ENCODE results near the gene SARDH. TPM values are rescaled to one million over a fixed set of nuclear protein-coding genes. Genes with fewer than 3 reads are reported as not detected.

Gene SARDH
- total and polyA plus RNA-seq, 2 experiments from 2014 or later, result 6.0 to 16.9 TPM

DNA sequence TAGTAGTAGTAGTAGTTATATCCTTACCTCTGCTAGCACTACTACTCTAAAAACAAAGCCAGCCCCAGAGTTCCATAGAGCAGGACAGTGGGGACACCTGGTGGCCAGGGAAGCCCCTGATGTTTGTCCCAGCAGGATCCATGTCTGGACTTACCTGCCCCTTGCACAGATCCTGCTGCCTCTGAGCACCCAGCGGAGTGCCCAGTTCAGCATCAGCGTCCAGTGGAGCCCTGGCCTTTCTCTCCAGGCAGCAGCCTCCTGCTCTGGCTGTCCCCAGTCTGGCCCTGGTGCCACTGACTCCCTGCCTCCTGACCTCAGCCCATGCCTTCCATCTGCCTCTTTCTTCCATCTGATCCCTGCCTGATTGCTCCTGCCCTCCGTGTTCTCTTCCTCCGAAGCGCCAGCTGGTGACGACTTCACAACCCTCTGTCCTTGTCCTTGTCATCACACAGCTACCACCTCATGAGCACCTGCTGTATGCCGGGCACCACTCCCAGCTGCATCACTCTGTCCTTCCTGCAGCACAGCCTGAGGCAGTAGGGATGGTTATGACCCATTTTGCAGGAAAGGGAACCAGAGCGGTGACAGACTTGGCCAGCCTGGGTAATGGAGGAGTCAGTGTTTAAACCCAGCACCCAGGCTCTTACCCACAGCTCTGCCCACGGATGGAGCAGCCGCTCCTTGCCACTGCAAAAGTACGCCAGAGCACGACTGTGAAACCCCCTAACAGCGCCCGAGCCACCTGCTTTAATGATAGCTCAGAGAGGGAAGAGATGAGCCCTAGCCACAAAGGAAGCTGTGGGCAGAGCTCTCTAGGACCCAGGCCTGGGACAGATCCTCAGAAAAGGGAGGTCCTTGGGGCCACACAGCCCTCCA lies 11.5 kb downstream of the SARDH start:
- no peaks in the 10 kb centered on the region for H3K4me1 ChIP-seq (ENCODE audit: low read depth)
- H3K27ac ChIP-seq, result no peak overlapping the region
- peak; percentile 65 for TF ChIP-seq CTCF (IDR thresholded peaks at IDR 0.05; ENCODE audit: low read depth, low read length)
- H3K36me3 ChIP-seq, result no peaks in the 10 kb centered on the region
- no peaks in the 10 kb centered on the region for H3K9me3 ChIP-seq (ENCODE audit: low read depth)
- DNase-seq (ENCODE audit: low read depth in 1 of 2, low spot score in 1 of 2), result peak; percentile 71 to 77
- H3K27me3 ChIP-seq, result no peaks in the 10 kb centered on the region
- H3K4me3 ChIP-seq, result no peak overlapping the region

GRCh38 chr9:133725886-133726285 lies 12.3 kb downstream of the SARDH start:
- no peak overlapping the region for H3K4me3 ChIP-seq
- H3K27me3 ChIP-seq, result no peaks in the 10 kb centered on the region
- H3K27ac ChIP-seq, result no peak overlapping the region
- no peaks in the 10 kb centered on the region for H3K4me1 ChIP-seq (ENCODE audit: low read depth)
- no peaks in the 10 kb centered on the region for H3K9me3 ChIP-seq (ENCODE audit: low read depth)
- TF ChIP-seq CTCF (IDR thresholded peaks at IDR 0.05; ENCODE audit: low read depth, low read length), result no peak
- no peak for DNase-seq (ENCODE audit: low read depth in 1 of 2, low spot score in 1 of 2)
- no peaks in the 10 kb centered on the region for H3K36me3 ChIP-seq

- no peak for TF ChIP-seq CTCF (IDR thresholded peaks at IDR 0.05; ENCODE audit: low read depth, low read length)
- Histone ChIP-seq H3K27ac (no peak overlapping the region), H3K36me3 (no peaks in the 10 kb centered on the region), H3K4me1 (ENCODE audit: low read depth) (peaks cover 22% of the 10 kb centered on the region), H3K27me3 (no peaks in the 10 kb centered on the region), H3K4me3 (no peak overlapping the region), H3K9me3 (ENCODE audit: low read depth) (no peaks in the 10 kb centered on the region)
- no peak for DNase-seq (ENCODE audit: low read depth in 1 of 2, low spot score in 1 of 2)
Observed at GRCh38 chr9:133718563-133719315, 19.4 kb downstream of the SARDH start.

DNA sequence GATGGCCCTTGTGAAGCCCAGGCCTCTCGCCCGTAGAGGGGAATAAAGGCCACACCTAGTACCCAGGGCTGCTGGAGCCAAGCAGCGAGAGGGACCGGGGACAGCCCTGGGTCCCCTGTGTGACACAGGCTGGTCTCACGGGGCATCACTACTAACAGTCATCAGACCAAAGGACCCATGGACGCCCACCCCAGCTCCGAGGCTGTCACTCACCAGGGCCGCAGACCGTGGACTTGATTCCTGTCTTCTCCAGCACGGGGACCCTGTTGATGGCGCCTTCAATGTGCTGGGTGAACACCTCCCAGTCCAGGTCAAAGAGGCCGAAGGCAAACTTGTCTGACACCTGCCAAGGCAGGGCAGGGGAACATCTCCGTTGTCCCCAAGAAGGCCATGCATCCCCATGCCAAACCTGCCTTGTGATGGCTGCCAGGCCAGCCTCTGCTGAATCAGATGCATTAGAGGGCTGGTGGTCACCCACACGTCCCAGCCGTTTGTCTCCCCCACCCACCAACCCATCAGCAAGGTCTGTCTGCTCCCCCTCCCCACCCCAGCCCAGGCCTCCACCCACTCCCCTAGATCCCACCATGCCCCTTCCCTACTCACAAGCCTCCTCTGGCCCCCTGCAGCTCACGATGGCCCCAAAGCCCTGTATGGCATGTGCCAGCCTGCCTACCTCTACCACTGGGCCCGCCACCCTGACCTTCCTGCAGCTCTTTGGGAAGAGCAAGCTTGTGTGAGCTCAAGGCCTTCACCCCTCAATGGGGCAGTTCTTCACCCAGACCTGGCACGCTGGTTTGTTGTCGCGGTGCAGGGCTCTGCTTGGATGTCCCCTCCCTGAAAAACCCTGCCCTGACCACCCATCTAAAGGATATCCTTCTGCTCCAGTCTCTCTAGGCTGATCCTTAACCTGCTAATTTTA lies 20.8 kb downstream of the SARDH start:
- TF ChIP-seq CTCF (IDR thresholded peaks at IDR 0.05; ENCODE audit: low read depth, low read length), result no peak
- Histone ChIP-seq H3K4me3 (no peak overlapping the region), H3K4me1 (ENCODE audit: low read depth) (peaks cover 29% of the 10 kb centered on the region), H3K9me3 (ENCODE audit: low read depth) (no peaks in the 10 kb centered on the region), H3K27me3 (no peaks in the 10 kb centered on the region), H3K27ac (no peak overlapping the region), H3K36me3 (no peaks in the 10 kb centered on the region)
- DNase-seq (ENCODE audit: low read depth in 1 of 2, low spot score in 1 of 2), result no peak

GRCh38 chr9:133716564-133717112 lies 21.5 kb downstream of the SARDH start:
- no peak for TF ChIP-seq CTCF (IDR thresholded peaks at IDR 0.05; ENCODE audit: low read depth, low read length)
- peak in 1 of 2 donors; percentile 85 for DNase-seq (ENCODE audit: low read depth in 1 of 2, low spot score in 1 of 2)
- no peaks in the 10 kb centered on the region for H3K9me3 ChIP-seq (ENCODE audit: low read depth)
- H3K4me3 ChIP-seq, result no peak overlapping the region
- H3K36me3 ChIP-seq, result no peaks in the 10 kb centered on the region
- no peaks in the 10 kb centered on the region for H3K27me3 ChIP-seq
- peaks cover 29% of the 10 kb centered on the region for H3K4me1 ChIP-seq (ENCODE audit: low read depth)
- H3K27ac ChIP-seq, result no peak overlapping the region
